Heart left ventricle (tissue), 13 donors: Measurements from ENCODE around the gene TNNC1.

ENCODE experiments used
- POLR2A ChIP-seq, 2 donors: fragments of 450-650 bp; IDR thresholded peaks; one replicate each; pipeline ENCODE4 v1.6.1; 2017; ENCODE audit warnings: antibody characterized with exemption in 2 of 2, mild to moderate bottlenecking in 2 of 2, moderate library complexity in 2 of 2
- TF ChIP-seq, protein P1 (sequence below), 12 donors: fragments of 200-600 bp; sonication (generic) in 4 of 12; IDR thresholded peaks; one replicate each; pipeline versions ENCODE4 v1.5.0 to v1.8.0; 2018 to 2022; ENCODE audit warnings: antibody characterized with exemption in 12 of 12, mild to moderate bottlenecking in 5 of 12
- donor health status: ischemic (EF 13 %, LVEDD 7.1; RV severe dilation, severe dysfunction).
- donor health status: DM: no; HTN: yes; CAD: no.
- donor health status: DM: no; HTN: no; CAD: no.
- donor health status: ischemic (EF 25% LVEDD 6.9; RV normal size, moderate dysfunction).
- donor health status: ischemic (EF 25% LVEDD 5.7; RV mildly dilated, moderate dysfunction).
- donor health status: ischemic (EF 35%, LVEDD 5.7; RV mildly dilated, moderate dysfunction).
- donor health status: nonischemic (EF 11% LVEDD 7.7; RV severe dilation, severe dysfunction).
- donor health status: DM: yes; HTN: yes; CAD: no.
- donor health status: PGD.
- donor health status: ischemic (EF 29% LVEDD 5.4; RV normal size, mild dysfunction).
- donor health status: nonischemic (EF 23%, LVEDD 6.1; RV moderate dilation, normal function).

DNA sequence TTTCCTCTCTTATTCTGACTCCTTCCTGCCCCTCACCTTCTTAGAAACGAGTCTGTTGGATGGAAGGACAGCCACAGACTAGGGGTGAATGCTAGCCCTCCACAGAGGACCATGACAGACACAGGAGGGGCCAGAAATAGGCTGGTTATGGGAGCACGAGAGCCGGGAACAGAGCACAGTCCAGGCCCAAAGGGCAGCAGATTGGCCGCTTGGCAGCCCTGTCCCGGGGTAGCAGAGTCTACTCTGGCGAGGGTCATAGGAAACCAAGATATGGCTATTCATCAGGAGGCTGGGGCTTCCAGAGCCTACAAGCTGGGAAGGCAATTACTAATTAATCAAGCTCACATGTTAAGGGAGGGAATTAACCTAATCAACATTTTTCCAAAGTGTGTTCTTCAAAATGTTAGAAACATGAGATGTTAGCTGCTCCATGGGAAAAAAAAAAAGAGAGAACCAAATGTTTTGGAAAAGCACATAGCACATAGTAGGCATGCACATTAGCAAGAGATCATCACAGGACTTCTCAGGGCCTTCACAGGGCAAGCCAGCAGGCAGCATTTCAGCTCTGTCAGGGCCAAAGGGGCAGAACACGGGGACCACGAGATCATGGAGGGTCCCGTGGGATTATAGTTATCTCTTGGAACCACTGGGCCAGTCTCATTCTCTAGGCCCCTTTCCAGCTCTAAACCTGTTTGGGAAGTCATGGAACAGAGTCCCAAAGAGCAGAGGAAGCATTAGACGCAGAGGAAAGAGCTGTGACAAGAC is 22.2 kb downstream of the TNNC1 start:
- TF ChIP-seq POLR2A (IDR thresholded peaks at IDR 0.05), result no peak
- TF ChIP-seq, protein P1, sequence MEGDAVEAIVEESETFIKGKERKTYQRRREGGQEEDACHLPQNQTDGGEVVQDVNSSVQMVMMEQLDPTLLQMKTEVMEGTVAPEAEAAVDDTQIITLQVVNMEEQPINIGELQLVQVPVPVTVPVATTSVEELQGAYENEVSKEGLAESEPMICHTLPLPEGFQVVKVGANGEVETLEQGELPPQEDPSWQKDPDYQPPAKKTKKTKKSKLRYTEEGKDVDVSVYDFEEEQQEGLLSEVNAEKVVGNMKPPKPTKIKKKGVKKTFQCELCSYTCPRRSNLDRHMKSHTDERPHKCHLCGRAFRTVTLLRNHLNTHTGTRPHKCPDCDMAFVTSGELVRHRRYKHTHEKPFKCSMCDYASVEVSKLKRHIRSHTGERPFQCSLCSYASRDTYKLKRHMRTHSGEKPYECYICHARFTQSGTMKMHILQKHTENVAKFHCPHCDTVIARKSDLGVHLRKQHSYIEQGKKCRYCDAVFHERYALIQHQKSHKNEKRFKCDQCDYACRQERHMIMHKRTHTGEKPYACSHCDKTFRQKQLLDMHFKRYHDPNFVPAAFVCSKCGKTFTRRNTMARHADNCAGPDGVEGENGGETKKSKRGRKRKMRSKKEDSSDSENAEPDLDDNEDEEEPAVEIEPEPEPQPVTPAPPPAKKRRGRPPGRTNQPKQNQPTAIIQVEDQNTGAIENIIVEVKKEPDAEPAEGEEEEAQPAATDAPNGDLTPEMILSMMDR (IDR thresholded peaks at IDR 0.05), result no peak
